HFFc6 (cell line): ENCODE data around the gene ADCY9. TPM values are rescaled to one million over a fixed set of nuclear protein-coding genes. Genes with fewer than 3 reads are reported as not detected.

Source experiments
- DNase-seq: peaks from one replicate; pipeline ENCODE4 v3.0.0-alpha.2; 2018
- H3K27ac Mint-ChIP-seq: 2 replicates; pipeline ENCODE4 v1.8.0; 2020; ENCODE audit warnings: mild to moderate bottlenecking, mixed read lengths
- H3K27me3 Mint-ChIP-seq: 2 replicates; pipeline ENCODE4 v1.8.0; 2021; ENCODE audit warnings: mild to moderate bottlenecking, moderate library complexity, mixed read lengths; ENCODE audit not compliant: insufficient read depth
- H3K36me3 Mint-ChIP-seq: 2 replicates; pipeline ENCODE4 v1.8.0; 2021; ENCODE audit warnings: low read depth, mixed read lengths
- H3K4me1 Mint-ChIP-seq: 2 replicates; pipeline ENCODE4 v1.8.0; 2020; ENCODE audit warnings: low read depth, mixed read lengths
- H3K4me3 Mint-ChIP-seq: 2 replicates; pipeline ENCODE4 v1.8.0; 2020; ENCODE audit warnings: mild to moderate bottlenecking, moderate library complexity, mixed read lengths
- H3K9me3 Mint-ChIP-seq: 2 replicates; pipeline ENCODE4 v1.8.0; 2020; ENCODE audit warnings: mild to moderate bottlenecking, mixed read lengths
- total RNA-seq, 6 experiments: library from RNA; stranded (reverse); fragmentation: NEBNext Ultra II Directional; extraction: Animal tissue kit (Norgen Biotek cat#: 25700); gene quantifications; 2 replicates in 1 of 6; 3 replicates in 5 of 6; pipeline ENCODE4 v1.2.3, GENCODE V29; 2021
- TF ChIP-seq, protein P1 (sequence below): fragments of 200-600 bp; sonication (generic); IDR thresholded peaks from 2 replicates; pipeline ENCODE4 v1.5.0; 2021; ENCODE audit warnings: antibody characterized with exemption, mild to moderate bottlenecking

ADCY9 gene
- total RNA-seq, 6 experiments from 2014 or later: 20.8 to 24.8 (median 22.6) TPM

DNA sequence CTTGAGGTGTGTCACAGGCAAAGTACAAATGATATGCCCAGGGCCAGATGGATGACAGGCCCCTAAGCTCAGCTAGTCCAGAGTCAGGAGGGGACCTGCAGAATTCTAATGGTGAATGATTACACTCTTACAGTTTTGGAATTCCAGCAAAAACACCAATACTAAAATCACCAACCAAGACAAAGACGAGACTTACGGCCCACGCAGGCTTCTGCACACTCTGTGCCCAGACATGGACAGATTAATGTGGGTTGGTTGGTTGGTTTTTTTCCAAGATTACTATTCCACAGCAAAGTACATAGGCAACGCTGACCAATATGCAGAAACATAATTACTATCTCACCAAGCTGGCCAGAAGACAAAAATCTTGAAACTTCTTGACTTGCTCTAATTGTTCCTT, 9.7 kb downstream of the ADCY9 start:
- DNase-seq: no peak
- Mint-ChIP-seq H3K4me3 (no peak overlapping the region), H3K36me3 (peaks cover 33% of the 10 kb centered on the region), H3K27me3 (no peaks in the 10 kb centered on the region), H3K27ac (no peak overlapping the region), H3K4me1 (peaks cover 7% of the 10 kb centered on the region), H3K9me3 (no peaks in the 10 kb centered on the region)
- TF ChIP-seq, protein P1, sequence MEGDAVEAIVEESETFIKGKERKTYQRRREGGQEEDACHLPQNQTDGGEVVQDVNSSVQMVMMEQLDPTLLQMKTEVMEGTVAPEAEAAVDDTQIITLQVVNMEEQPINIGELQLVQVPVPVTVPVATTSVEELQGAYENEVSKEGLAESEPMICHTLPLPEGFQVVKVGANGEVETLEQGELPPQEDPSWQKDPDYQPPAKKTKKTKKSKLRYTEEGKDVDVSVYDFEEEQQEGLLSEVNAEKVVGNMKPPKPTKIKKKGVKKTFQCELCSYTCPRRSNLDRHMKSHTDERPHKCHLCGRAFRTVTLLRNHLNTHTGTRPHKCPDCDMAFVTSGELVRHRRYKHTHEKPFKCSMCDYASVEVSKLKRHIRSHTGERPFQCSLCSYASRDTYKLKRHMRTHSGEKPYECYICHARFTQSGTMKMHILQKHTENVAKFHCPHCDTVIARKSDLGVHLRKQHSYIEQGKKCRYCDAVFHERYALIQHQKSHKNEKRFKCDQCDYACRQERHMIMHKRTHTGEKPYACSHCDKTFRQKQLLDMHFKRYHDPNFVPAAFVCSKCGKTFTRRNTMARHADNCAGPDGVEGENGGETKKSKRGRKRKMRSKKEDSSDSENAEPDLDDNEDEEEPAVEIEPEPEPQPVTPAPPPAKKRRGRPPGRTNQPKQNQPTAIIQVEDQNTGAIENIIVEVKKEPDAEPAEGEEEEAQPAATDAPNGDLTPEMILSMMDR: no peak

DNA sequence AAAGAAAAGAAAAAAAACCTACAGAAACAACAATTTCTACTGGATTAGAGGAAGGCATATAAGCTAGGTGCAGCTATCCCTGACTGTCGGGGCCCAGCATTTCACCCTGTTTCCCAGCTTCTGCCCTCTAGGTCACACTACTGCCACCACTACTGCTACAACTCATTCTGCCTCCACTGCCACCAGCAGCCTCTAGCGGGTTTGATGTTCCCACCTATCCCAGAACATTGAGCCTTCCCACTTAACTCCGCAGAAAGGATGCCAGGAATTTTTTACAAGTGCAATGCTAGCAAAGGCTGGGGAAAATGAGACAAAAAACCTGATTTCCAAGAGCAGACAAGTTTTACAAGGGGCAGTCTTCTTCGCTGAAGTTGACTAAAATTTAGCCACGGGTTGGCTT, 10.4 kb downstream of the ADCY9 start:
- DNase-seq: no peak
- TF ChIP-seq, protein P1: no peak
- H3K4me1 Mint-ChIP-seq: peaks cover under 1% of the 10 kb centered on the region; the same call in 1 of the 2 replicates
- no peak overlapping the region for H3K27ac Mint-ChIP-seq
- no peak overlapping the region for H3K4me3 Mint-ChIP-seq
- H3K27me3 Mint-ChIP-seq: no peaks in the 10 kb centered on the region
- H3K9me3 Mint-ChIP-seq: no peaks in the 10 kb centered on the region
- peaks cover 33% of the 10 kb centered on the region for H3K36me3 Mint-ChIP-seq

DNA sequence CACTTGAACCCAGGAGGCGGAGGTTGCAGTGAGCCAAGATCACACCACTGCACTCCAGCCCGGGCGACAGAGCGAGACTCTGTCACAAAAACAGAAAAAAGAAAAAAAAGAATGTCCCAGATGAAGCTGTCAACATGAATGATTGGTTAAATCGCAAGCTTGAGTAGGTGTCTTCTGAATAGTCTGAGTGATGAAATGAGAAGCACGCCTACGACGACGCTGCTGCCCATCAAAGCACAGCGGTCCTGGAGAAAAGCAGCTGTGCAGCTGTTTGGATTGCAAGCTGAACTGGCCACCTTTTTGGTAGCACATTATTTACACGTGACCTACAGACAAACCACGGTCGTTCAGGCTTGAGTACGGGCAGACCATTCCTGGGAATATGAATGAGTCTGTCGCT, 12.5 kb downstream of the ADCY9 start:
- H3K36me3 Mint-ChIP-seq: peaks cover 24% of the 10 kb centered on the region
- TF ChIP-seq, protein P1: no peak
- H3K27me3 Mint-ChIP-seq: no peaks in the 10 kb centered on the region
- no peaks in the 10 kb centered on the region for H3K9me3 Mint-ChIP-seq
- H3K4me1 Mint-ChIP-seq: peaks cover 1% of the 10 kb centered on the region; the same call in 1 of the 2 replicates
- H3K27ac Mint-ChIP-seq: no peak overlapping the region
- no peak overlapping the region for H3K4me3 Mint-ChIP-seq
- no peak for DNase-seq

DNA sequence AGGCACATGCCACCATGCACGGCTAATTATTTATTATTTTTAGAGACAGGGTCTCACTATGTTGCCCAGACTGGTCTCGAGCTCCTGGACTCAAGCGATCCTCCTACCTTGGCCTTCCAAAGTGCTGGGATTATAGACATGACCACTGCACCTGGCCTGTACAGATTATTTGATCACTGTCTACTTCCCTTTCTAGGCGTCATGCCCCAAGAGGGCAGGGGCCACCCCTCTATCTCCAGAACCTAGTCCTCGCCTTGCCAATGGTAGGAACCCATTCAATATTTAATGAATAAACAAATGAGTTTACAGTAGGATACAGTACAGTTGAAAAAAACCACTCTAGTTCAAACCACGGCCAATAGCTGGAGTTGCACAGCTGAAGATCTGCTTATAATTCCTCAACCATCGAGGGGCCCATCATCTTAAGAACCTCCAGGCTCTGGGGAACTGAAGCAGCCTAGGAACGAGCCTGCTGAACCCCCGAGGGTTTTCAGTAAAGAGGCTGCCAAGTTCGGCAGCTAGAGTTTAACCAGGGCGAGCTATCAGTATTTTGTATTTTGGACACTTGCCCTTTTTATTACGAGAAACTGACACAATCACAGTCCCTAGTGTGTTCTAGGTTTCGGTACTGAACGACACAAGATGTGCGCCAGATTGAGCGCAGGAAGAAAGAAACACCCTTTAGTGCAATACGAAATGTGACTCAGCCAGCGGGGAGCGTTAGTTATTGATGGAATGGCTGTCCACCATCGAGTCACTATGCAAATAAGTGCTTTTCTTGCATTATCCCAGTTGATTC, 14.6 kb downstream of the ADCY9 start:
- Mint-ChIP-seq H3K27ac (no peak overlapping the region), H3K9me3 (no peaks in the 10 kb centered on the region)

DNA sequence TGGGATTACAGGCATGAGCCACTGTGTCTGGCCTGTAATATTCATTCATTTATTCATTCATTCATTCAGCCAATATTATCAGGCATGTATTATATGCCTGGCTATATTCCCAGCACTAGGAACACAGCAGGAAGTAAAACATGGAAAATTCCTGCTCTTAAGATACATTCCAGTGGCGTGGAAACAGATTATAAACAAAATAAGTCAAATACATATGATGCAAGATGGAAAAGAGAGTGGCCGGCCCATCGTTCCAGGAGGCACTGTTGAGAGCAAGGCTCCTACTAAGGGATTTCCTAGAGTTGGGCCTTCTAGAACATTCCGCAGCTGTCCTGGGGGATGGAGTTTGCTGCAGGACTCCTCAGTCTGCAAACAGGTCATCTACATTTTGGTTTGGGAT, 17.7 kb downstream of the ADCY9 start:
- Mint-ChIP-seq H3K4me1 (peaks cover 13% of the 10 kb centered on the region; the same call in 1 of the 2 replicates), H3K9me3 (no peaks in the 10 kb centered on the region), H3K36me3 (peaks cover 14% of the 10 kb centered on the region), H3K27me3 (no peaks in the 10 kb centered on the region), H3K27ac (no peak overlapping the region; the same call in 1 of the 2 replicates), H3K4me3 (no peak overlapping the region)
- DNase-seq: peak; percentile 9
- TF ChIP-seq, protein P1: no peak

More for the DNA sequence above, 14.6 kb downstream of the ADCY9 start:
- Mint-ChIP-seq H3K36me3 (peaks cover 24% of the 10 kb centered on the region), H3K4me1 (peaks cover 7% of the 10 kb centered on the region; the same call in 1 of the 2 replicates), H3K27me3 (no peaks in the 10 kb centered on the region), H3K4me3 (no peak overlapping the region)
- TF ChIP-seq, protein P1: no peak
- DNase-seq: no peak
